8988T (cell line): ENCODE measurements around the gene SRGAP2.
"Not testable (repeated sequence)": the region's sequence is repeated elsewhere in the genome, so short reads cannot be mapped to it uniquely, and the experiment has no call there.

Source experiments
- DNase-seq: peaks from one replicate; pipeline ENCODE4 v3.0.0; 2011

The SRGAP2 gene

GRCh38 chr1:206252680-206253335 is 49.5 kb downstream of the SRGAP2 start:
- not testable (repeated sequence) for DNase-seq
